AG10803 (cell line): ENCODE results near the gene RHBDD3.

Experiments used
- DNase-seq: peaks from one replicate; pipeline ENCODE4 v3.0.0; 2010; ENCODE audit warnings: low read depth
- H3K4me3 ChIP-seq: 2 replicates; pipeline ENCODE4 v1.5.1; 2011; ENCODE audit warnings: mild to moderate bottlenecking, low read length, control low read depth
- TF ChIP-seq, protein P1 (sequence below): conservative IDR thresholded peaks from 2 replicates; pipeline ENCODE4 v1.5.1; 2011; ENCODE audit warnings: mild to moderate bottlenecking, low read length, control low read depth, inconsistent platforms

RHBDD3 gene

DNA sequence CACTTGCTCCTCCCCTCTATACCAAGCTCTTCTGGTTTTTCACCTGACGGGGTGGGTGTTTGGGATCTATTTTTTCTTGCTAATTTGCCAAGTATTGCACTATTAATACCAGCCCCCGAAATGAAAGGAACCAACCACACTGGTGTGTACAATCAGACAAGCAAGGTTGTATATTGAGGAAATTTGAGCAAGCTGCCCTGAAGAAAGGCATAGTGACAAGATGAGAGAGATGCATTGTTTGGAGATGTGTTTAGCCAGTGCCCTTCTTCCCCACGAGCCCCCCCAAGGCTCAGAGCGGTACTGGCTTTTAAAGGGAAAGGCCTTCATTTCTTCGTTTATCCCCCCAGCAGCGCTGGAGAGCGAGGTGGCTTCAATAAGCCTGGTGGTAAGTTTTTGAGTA is 23.4 kb upstream of the RHBDD3 start:
- DNase-seq, result no peak
- TF ChIP-seq, protein P1, sequence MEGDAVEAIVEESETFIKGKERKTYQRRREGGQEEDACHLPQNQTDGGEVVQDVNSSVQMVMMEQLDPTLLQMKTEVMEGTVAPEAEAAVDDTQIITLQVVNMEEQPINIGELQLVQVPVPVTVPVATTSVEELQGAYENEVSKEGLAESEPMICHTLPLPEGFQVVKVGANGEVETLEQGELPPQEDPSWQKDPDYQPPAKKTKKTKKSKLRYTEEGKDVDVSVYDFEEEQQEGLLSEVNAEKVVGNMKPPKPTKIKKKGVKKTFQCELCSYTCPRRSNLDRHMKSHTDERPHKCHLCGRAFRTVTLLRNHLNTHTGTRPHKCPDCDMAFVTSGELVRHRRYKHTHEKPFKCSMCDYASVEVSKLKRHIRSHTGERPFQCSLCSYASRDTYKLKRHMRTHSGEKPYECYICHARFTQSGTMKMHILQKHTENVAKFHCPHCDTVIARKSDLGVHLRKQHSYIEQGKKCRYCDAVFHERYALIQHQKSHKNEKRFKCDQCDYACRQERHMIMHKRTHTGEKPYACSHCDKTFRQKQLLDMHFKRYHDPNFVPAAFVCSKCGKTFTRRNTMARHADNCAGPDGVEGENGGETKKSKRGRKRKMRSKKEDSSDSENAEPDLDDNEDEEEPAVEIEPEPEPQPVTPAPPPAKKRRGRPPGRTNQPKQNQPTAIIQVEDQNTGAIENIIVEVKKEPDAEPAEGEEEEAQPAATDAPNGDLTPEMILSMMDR, result no peak
- H3K4me3 ChIP-seq, result no peak overlapping the region

DNA sequence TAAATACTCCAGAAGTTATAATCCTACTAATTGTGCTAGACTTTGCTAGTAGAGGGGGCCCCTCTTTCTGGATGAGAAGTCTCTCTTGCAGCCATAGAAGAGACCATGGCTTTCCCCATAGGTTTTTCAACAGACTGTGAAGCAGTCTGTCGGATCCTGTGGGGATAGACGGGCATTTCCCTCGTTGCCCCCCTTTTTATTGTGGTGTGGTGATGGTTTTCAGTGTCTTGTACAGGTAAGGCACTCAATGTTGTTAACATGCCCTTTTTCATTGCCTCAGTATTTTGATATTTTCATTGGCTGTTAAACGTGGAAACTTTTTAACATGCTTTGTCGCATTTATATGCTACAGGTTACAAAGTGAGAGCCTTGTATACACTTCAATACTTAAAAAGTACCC is 22.3 kb upstream of the RHBDD3 start:
- no peak overlapping the region for H3K4me3 ChIP-seq
- TF ChIP-seq, protein P1, result no peak
- no peak for DNase-seq

DNA sequence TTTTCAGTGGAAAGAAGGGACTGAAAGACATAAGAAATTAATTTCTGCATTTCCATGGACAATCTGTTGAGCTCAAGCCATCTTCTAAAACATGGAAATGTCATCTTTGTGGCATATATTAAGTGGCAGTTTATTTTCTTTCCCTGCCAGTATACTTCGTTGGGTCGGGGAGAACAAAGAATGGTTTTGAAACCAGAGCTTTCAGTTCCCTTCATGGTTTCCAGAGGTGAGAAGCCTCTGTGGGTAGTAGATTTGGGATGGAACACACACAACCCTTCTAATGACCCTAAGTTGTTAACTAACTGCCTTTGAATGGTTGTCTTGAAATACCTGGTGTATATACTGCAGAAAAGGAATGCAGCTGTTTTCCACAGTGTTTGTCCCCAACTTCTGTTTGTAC is 21.1 kb upstream of the RHBDD3 start:
- TF ChIP-seq, protein P1, result no peak
- no peak overlapping the region for H3K4me3 ChIP-seq
- DNase-seq, result no peak

DNA sequence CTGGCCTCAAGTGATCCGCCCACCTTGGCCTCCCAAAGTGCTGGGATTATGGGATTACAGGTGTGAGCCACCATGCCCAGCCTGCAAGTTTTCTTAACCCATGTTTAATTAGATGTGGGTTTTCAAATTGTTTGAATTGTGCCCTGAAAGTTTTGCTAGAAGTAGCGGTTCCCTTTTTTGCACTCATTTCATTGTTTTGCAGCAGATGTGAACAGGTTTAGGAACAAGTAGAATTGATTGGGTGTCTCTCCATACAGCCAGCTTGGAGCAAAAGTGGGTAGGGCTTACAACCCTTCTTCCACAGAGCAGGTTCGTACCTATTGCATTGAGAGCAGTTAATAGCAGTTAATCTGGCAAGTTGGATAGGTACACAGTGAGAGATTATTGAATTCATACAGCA is 16.4 kb upstream of the RHBDD3 start:
- H3K4me3 ChIP-seq, result no peak overlapping the region
- TF ChIP-seq, protein P1, result no peak

DNA sequence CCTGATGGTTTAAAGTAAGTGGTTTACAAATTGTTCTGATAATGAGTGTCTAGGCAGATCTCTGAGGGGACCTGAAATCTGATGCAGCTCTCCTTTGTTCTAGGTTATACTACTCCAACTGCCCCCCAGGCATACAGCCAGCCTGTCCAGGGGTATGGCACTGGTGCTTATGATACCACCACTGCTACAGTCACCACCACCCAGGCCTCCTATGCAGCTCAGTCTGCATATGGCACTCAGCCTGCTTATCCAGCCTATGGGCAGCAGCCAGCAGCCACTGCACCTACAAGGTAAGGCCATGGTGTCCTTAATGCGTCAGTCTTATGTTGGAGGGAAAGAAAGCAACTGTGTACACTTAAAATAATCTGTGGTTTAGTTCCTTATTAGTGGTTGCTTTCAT is 10.1 kb upstream of the RHBDD3 start:
- TF ChIP-seq, protein P1, result no peak
- H3K4me3 ChIP-seq, result no peak overlapping the region
- DNase-seq, result no peak

More for the DNA sequence above, 16.4 kb upstream of the RHBDD3 start:
- DNase-seq, result no peak

DNA sequence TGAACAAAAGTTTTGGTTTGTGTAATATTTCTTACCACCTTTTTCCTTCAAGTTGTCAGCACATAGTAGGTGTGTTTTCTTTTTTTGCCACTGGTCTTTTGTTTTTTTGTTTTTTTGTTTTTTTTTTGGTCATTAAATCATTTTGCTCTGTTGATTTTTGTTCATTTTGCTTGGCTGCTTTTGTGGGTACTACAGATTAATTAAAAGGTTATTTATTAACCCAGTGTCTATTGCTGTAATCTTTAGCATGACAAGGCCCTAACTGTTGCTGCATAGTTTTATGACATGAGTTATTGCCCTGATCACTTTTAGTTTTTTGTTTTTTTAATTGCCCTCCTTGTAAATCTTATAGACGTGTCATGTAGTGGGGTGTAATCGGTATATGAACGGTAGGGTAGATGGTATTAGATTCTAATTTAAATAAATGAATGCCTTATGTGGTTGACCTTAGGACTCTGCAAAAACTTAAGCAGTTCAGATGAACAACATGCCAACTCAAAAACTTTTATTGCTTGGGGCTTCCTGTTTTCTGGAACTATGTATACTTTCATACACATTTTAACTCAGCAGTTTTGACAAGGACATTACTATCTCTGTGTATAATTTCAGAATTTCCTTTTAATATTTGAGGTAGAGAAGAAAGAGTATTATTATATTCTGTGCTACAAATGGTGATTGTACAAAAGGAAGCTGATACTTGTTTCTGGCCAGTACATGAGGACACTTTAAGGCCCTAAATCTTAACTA is 8.2 kb upstream of the RHBDD3 start:
- no peak overlapping the region for H3K4me3 ChIP-seq
- no peak for DNase-seq
- TF ChIP-seq, protein P1, result no peak

DNA sequence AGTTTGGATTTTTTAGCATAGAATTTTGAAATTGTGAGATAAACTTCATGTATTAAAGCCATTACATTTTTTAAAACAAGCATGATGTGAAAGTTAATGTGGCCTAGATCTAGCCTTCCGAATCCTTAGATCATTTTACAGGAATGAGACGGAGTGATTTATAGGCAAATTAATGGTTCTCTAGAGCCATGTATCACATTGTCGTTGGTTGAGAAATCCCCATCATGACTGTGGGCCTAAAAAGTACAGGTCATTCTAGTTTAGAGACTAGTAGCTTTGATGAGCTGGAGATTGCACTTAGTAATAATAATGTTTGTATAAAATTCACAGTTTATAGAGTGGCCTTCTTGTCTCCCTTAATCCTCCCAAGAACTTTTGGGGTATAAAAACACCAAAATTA is 7.4 kb upstream of the RHBDD3 start:
- DNase-seq, result no peak
- H3K4me3 ChIP-seq, result no peak overlapping the region
- TF ChIP-seq, protein P1, result no peak
